WTC11 (cell line): Measurements from ENCODE around the gene SLC38A4. TPM values are rescaled to one million over a fixed set of nuclear protein-coding genes. Genes with fewer than 3 reads are reported as not detected.

ENCODE experiments used
- ATAC-seq: fragments of 200-7000 bp; cut with Tn5 transposase; 2 replicates; pipeline ENCODE4 v1.10.0; 2021; ENCODE audit warnings: mild to moderate bottlenecking, moderate library complexity
- CTCF ChIA-PET: fragments of 300-600 bp; sonication (Branson Sonifier 250); formaldehyde crosslinking; loops from one replicate; lab custom pipeline; 2021; ENCODE audit warnings: antibody characterized with exemption; lab: Charles Lee
- POLR2A ChIA-PET: fragments of 350-600 bp; sonication (Branson Sonifier 250); formaldehyde crosslinking; loops from one replicate; lab custom pipeline; 2021; ENCODE audit warnings: antibody characterized with exemption; lab: Charles Lee
- DNase-seq: peaks from one replicate; pipeline ENCODE4 v3.0.0; 2021; ENCODE audit warnings: low spot score
- H3K27ac Mint-ChIP-seq: 2 replicates; pipeline ENCODE4 v1.8.0; 2021; ENCODE audit warnings: mixed read lengths
- H3K27me3 Mint-ChIP-seq: 2 replicates; pipeline ENCODE4 v1.8.0; 2021; ENCODE audit warnings: low read depth, mild to moderate bottlenecking, moderate library complexity, mixed read lengths
- H3K36me3 Mint-ChIP-seq: 2 replicates; pipeline ENCODE4 v1.8.0; 2021; ENCODE audit warnings: mixed read lengths
- H3K4me1 Mint-ChIP-seq: 2 replicates; pipeline ENCODE4 v1.8.0; 2022; ENCODE audit warnings: mixed read lengths
- H3K4me3 Mint-ChIP-seq: 2 replicates; pipeline ENCODE4 v1.8.0; 2021; ENCODE audit warnings: mild to moderate bottlenecking, moderate library complexity, mixed read lengths
- H3K9me3 Mint-ChIP-seq: 2 replicates; pipeline ENCODE4 v1.8.0; 2021; ENCODE audit warnings: mixed read lengths
- AR ChIP-seq: fragments of 250-450 bp; sonication (Bioruptor Pico); IDR thresholded peaks from 2 replicates; pipeline ENCODE4 v1.9.0; 2021; ENCODE audit warnings: mild to moderate bottlenecking
- CDX4 ChIP-seq: fragments of 250-450 bp; sonication (Bioruptor Pico); IDR thresholded peaks from 2 replicates; pipeline ENCODE4 v1.9.0; 2021; ENCODE audit warnings: moderate library complexity, mild to moderate bottlenecking, inconsistent platforms, borderline replicate concordance
- CREM ChIP-seq: sonication (generic); formaldehyde crosslinking; IDR thresholded peaks from 2 replicates; pipeline ENCODE4 v1.8.1; 2022; ENCODE audit warnings: mild to moderate bottlenecking, missing genetic modification reagents, moderate library complexity
- ETV6 ChIP-seq: sonication (generic); formaldehyde crosslinking; IDR thresholded peaks from 2 replicates; pipeline ENCODE4 v1.8.1; 2022; ENCODE audit warnings: mild to moderate bottlenecking, missing genetic modification reagents
- FOXP1 ChIP-seq: sonication (generic); formaldehyde crosslinking; IDR thresholded peaks from 2 replicates; pipeline ENCODE4 v1.8.0; 2022; ENCODE audit warnings: missing genetic modification reagents, mild to moderate bottlenecking, moderate library complexity, borderline replicate concordance
- OVOL2 ChIP-seq: fragments of 250-450 bp; sonication (Bioruptor Pico); IDR thresholded peaks from 2 replicates; pipeline ENCODE4 v1.9.0; 2021; ENCODE audit warnings: mild to moderate bottlenecking, borderline replicate concordance
- SOX15 ChIP-seq: fragments of 250-450 bp; sonication (Bioruptor Pico); IDR thresholded peaks from 2 replicates; pipeline ENCODE4 v1.9.0; 2021; ENCODE audit warnings: mild to moderate bottlenecking
- TCF7 ChIP-seq: sonication (generic); formaldehyde crosslinking; IDR thresholded peaks from 2 replicates; pipeline ENCODE4 v1.8.0; 2022; ENCODE audit warnings: mild to moderate bottlenecking, low read depth, missing genetic modification reagents, moderate library complexity
- ZBTB43 ChIP-seq: sonication (generic); formaldehyde crosslinking; IDR thresholded peaks from 2 replicates; pipeline ENCODE4 v1.8.1; 2023; ENCODE audit warnings: mild to moderate bottlenecking, missing genetic modification reagents
- ZNF219 ChIP-seq: sonication (generic); formaldehyde crosslinking; IDR thresholded peaks from 2 replicates; pipeline ENCODE4 v1.8.0; 2023; ENCODE audit warnings: missing genetic modification reagents, mild to moderate bottlenecking, borderline replicate concordance
- ZNF232 ChIP-seq: sonication (generic); formaldehyde crosslinking; IDR thresholded peaks from 2 replicates; pipeline ENCODE4 v1.8.0; 2022; ENCODE audit warnings: mild to moderate bottlenecking, missing genetic modification reagents
- ZNF532 ChIP-seq: fragments of 250-450 bp; sonication (Bioruptor Pico); IDR thresholded peaks from 2 replicates; pipeline ENCODE4 v1.9.0; 2021; ENCODE audit warnings: mild to moderate bottlenecking, borderline replicate concordance
- total RNA-seq: library from RNA; stranded (reverse); gene quantifications from 3 replicates; pipeline ENCODE4 v1.2.3, GENCODE V29; 2021

The SLC38A4 gene
- total RNA-seq, 1 experiment from 2014 or later = 6.1 TPM

- H3K4me1 Mint-ChIP-seq = peaks cover 12% of the 10 kb centered on the region
- ATAC-seq = no peak
- no peak overlapping the region for H3K27ac Mint-ChIP-seq
- H3K9me3 Mint-ChIP-seq = peaks cover 55% of the 10 kb centered on the region
- CTCF ChIA-PET = no interaction called here
- no peak for DNase-seq
- peaks cover 10% of the 10 kb centered on the region for H3K27me3 Mint-ChIP-seq
- no peak overlapping the region for H3K4me3 Mint-ChIP-seq
- TF ChIP-seq ZNF532 = no peak
- TF ChIP-seq SOX15 (CRISPR knock-in tag) = no peak
- TF ChIP-seq CREM (CRISPR knock-in tag) = no peak
- no peak for TF ChIP-seq TCF7
- no peak for TF ChIP-seq CDX4 (CRISPR knock-in tag)
- no peak for TF ChIP-seq ETV6 (CRISPR knock-in tag)
- TF ChIP-seq, all 79 proteins: peak for 0
- peaks cover 33% of the 10 kb centered on the region for H3K36me3 Mint-ChIP-seq
- POLR2A ChIA-PET = no interaction called here
Measured at GRCh38 chr12:46847001-46847400, 21.2 kb upstream of the SLC38A4 start.

GRCh38 chr12:46843811-46844210 is 18.0 kb upstream of the SLC38A4 start:
- ChIA-PET CTCF (no interaction called here), POLR2A (no interaction called here)
- no peak for ATAC-seq
- peaks cover 10% of the 10 kb centered on the region for H3K36me3 Mint-ChIP-seq
- no peak for TF ChIP-seq ZNF232 (CRISPR knock-in tag)
- TF ChIP-seq ZBTB43 (CRISPR knock-in tag) = no peak
- no peak for TF ChIP-seq SOX15 (CRISPR knock-in tag)
- TF ChIP-seq AR (CRISPR knock-in tag) = no peak
- no peak for TF ChIP-seq ZNF219 (CRISPR knock-in tag)
- TF ChIP-seq OVOL2 (CRISPR knock-in tag) = no peak
- TF ChIP-seq FOXP1 (CRISPR knock-in tag) = no peak
- TF ChIP-seq ZNF532 = no peak
- peaks cover 8% of the 10 kb centered on the region for H3K4me1 Mint-ChIP-seq
- H3K4me3 Mint-ChIP-seq = no peak overlapping the region
- H3K27ac Mint-ChIP-seq = no peak overlapping the region
- DNase-seq = no peak
- H3K9me3 Mint-ChIP-seq = peaks cover 23% of the 10 kb centered on the region
- H3K27me3 Mint-ChIP-seq = no peaks in the 10 kb centered on the region; the same call in none of the 2 replicates
